Measurements from ENCODE around the gene PUM2.
"Not testable (repeated sequence)": the region's sequence is repeated elsewhere in the genome, so short reads cannot be mapped to it uniquely, and the experiment has no call there.

PUM2 gene

GRCh38 chr2:20288642-20289340 is 61.9 kb downstream of the PUM2 start:
- ChIA-PET CTCF (interaction anchor here (1.1 to 13.3 kb wide), 7 partner anchors 9 to 184 kb away, joined by 3 to 176 read pairs (median 5); no protein-coding TSS in a partner anchor), POLR2A (no interaction called here)
- DNase-seq (ENCODE audit: low read depth, low spot score) = no peak
- no peak overlapping the region for H3K4me3 ChIP-seq (ENCODE audit: low read depth, low read length)
- TF ChIP-seq CTCF (IDR thresholded peaks at IDR 0.05; ENCODE audit: insufficient read depth, low read length, missing control alignments) = no peak

- POLR2A ChIA-PET = no interaction called here
- H3K4me3 ChIP-seq (ENCODE audit: low read depth, low read length) = no peak overlapping the region
- CTCF ChIA-PET = interaction anchor here (0.8 to 17.2 kb wide), 4 partner anchors 10 to 267 kb away, joined by 3 to 176 read pairs (median 4); no protein-coding TSS in a partner anchor
- TF ChIP-seq CTCF (IDR thresholded peaks at IDR 0.05; ENCODE audit: insufficient read depth, low read length, missing control alignments) = no peak
- no peak for DNase-seq (ENCODE audit: low read depth, low spot score)
Measured at GRCh38 chr2:20282916-20283592, 67.6 kb downstream of the PUM2 start.

GRCh38 chr2:20281876-20282275 is 68.8 kb downstream of the PUM2 start:
- DNase-seq (ENCODE audit: low read depth, low spot score) = no peak
- CTCF ChIA-PET = interaction anchor here (0.8 to 17.2 kb wide), 2 partner anchors 11 to 266 kb away, joined by 5 to 176 read pairs; no protein-coding TSS in a partner anchor
- H3K4me3 ChIP-seq (ENCODE audit: low read depth, low read length) = no peak overlapping the region
- TF ChIP-seq CTCF (IDR thresholded peaks at IDR 0.05; ENCODE audit: insufficient read depth, low read length, missing control alignments) = no peak
- POLR2A ChIA-PET = no interaction called here

- no peak for DNase-seq (ENCODE audit: low read depth, low spot score)
- POLR2A ChIA-PET = no interaction called here
- H3K4me3 ChIP-seq (ENCODE audit: low read depth, low read length) = no peak overlapping the region
- TF ChIP-seq CTCF (IDR thresholded peaks at IDR 0.05; ENCODE audit: insufficient read depth, low read length, missing control alignments) = no peak
- CTCF ChIA-PET = interaction anchor here (1.1 to 17.2 kb wide), 3 partner anchors 10 to 178 kb away, joined by 3 to 176 read pairs (median 10); no protein-coding TSS in a partner anchor
Measured at GRCh38 chr2:20273042-20273441, 77.6 kb downstream of the PUM2 start.

GRCh38 chr2:20268317-20268716 is 82.3 kb downstream of the PUM2 start:
- POLR2A ChIA-PET; CTCF ChIA-PET; H3K4me3 ChIP-seq (ENCODE audit: low read depth, low read length); DNase-seq (ENCODE audit: low read depth, low spot score): not testable (repeated sequence)

- no peak overlapping the region for H3K4me3 ChIP-seq (ENCODE audit: low read depth, low read length)
- ChIA-PET POLR2A (no interaction called here), CTCF (interaction anchor here (1.0 to 1.1 kb wide), 2 partner anchors 10 to 24 kb away, joined by 4 read pairs; no protein-coding TSS in a partner anchor)
- TF ChIP-seq CTCF (IDR thresholded peaks at IDR 0.05; ENCODE audit: insufficient read depth, low read length, missing control alignments) = no peak
- no peak for DNase-seq (ENCODE audit: low read depth, low spot score)
Measured at GRCh38 chr2:20267529-20267928, 83.1 kb downstream of the PUM2 start.
